ENCODE results near the gene TMX4. TPM values are rescaled to one million over a fixed set of nuclear protein-coding genes. Genes with fewer than 3 reads are reported as not detected.

TMX4 gene
- total and polyA plus RNA-seq, 2 experiments from 2014 or later = 27.5 to 50.5 TPM

GRCh38 chr20:8005575-8006366 lies 13.8 kb downstream of the TMX4 start:
- TF ChIP-seq CTCF (IDR thresholded peaks at IDR 0.05; ENCODE audit: poor library complexity) (no peak), EZH2 (IDR thresholded peaks at IDR 0.05; ENCODE audit: borderline replicate concordance) (no peak), EZH2phosphoT487 (IDR thresholded peaks at IDR 0.05; ENCODE audit: low read depth, severe bottlenecking, unreplicated experiment) (no peak)

GRCh38 chr20:8005033-8005432 lies 14.5 kb downstream of the TMX4 start:
- WGBS (ENCODE audit: low lambda C conversion rate, missing lambda C conversion rate) = 33% methylated on average over 2 of the region's 2 CpGs
- Histone ChIP-seq H3K4me2 (no peak overlapping the region), H3K27ac (no peak overlapping the region), H3K36me3 (replicated peaks; ENCODE audit: insufficient read depth, low read depth) (no peaks in the 10 kb centered on the region), H3K9me3 (ENCODE audit: low read depth) (no peaks in the 10 kb centered on the region), H3K4me1 (ENCODE audit: insufficient read depth) (no peaks in the 10 kb centered on the region), H3K4me3 (no peak overlapping the region), H2AFZ (no peak overlapping the region), H4K20me1 (ENCODE audit: insufficient read depth, poor library complexity, severe bottlenecking) (no peaks in the 10 kb centered on the region), H3K27me3 (no peaks in the 10 kb centered on the region), H3K9me2 (replicated peaks; ENCODE audit: insufficient read depth) (no peaks in the 10 kb centered on the region), H3K79me2 (no peaks in the 10 kb centered on the region)
- DNase-seq (ENCODE audit: low spot score) = no peak
- no peak for TF ChIP-seq EZH2 (IDR thresholded peaks at IDR 0.05; ENCODE audit: borderline replicate concordance)
- TF ChIP-seq EZH2phosphoT487 (IDR thresholded peaks at IDR 0.05; ENCODE audit: low read depth, severe bottlenecking, unreplicated experiment) = no peak
- no peak for TF ChIP-seq CTCF (IDR thresholded peaks at IDR 0.05; ENCODE audit: poor library complexity)

More at GRCh38 chr20:8005575-8006366, 13.8 kb downstream of the TMX4 start:
- Histone ChIP-seq H4K20me1 (ENCODE audit: insufficient read depth, poor library complexity, severe bottlenecking) (no peaks in the 10 kb centered on the region), H3K36me3 (replicated peaks; ENCODE audit: insufficient read depth, low read depth) (no peaks in the 10 kb centered on the region), H3K27me3 (no peaks in the 10 kb centered on the region), H2AFZ (no peak overlapping the region), H3K79me2 (no peaks in the 10 kb centered on the region), H3K9me3 (ENCODE audit: low read depth) (no peaks in the 10 kb centered on the region), H3K4me3 (no peak overlapping the region), H3K4me1 (ENCODE audit: insufficient read depth) (no peaks in the 10 kb centered on the region), H3K9me2 (replicated peaks; ENCODE audit: insufficient read depth) (no peaks in the 10 kb centered on the region), H3K27ac (no peak overlapping the region), H3K4me2 (no peak overlapping the region)
- 92% methylated on average over 18 of the region's 19 CpGs for WGBS (ENCODE audit: low lambda C conversion rate, missing lambda C conversion rate)
- no peak for DNase-seq (ENCODE audit: low spot score)

GRCh38 chr20:8002056-8002455 lies 17.5 kb downstream of the TMX4 start:
- H3K9me2 ChIP-seq (replicated peaks; ENCODE audit: insufficient read depth) = no peaks in the 10 kb centered on the region
- TF ChIP-seq EZH2 (IDR thresholded peaks at IDR 0.05; ENCODE audit: borderline replicate concordance) (no peak), EZH2phosphoT487 (IDR thresholded peaks at IDR 0.05; ENCODE audit: low read depth, severe bottlenecking, unreplicated experiment) (no peak), CTCF (IDR thresholded peaks at IDR 0.05; ENCODE audit: poor library complexity) (no peak)
- no peak overlapping the region for H3K27ac ChIP-seq
- no peaks in the 10 kb centered on the region for H3K36me3 ChIP-seq (replicated peaks; ENCODE audit: insufficient read depth, low read depth)
- H3K4me3 ChIP-seq = no peak overlapping the region
- H3K79me2 ChIP-seq = no peaks in the 10 kb centered on the region
- no peak overlapping the region for H3K4me2 ChIP-seq
- 93% methylated on average over 1 of the region's 1 CpG for WGBS (ENCODE audit: low lambda C conversion rate, missing lambda C conversion rate)
- H3K27me3 ChIP-seq = no peaks in the 10 kb centered on the region
- no peaks in the 10 kb centered on the region for H4K20me1 ChIP-seq (ENCODE audit: insufficient read depth, poor library complexity, severe bottlenecking)
- H3K9me3 ChIP-seq (ENCODE audit: low read depth) = no peaks in the 10 kb centered on the region
- H3K4me1 ChIP-seq (ENCODE audit: insufficient read depth) = no peaks in the 10 kb centered on the region
- DNase-seq (ENCODE audit: low spot score) = no peak
- no peak overlapping the region for H2AFZ ChIP-seq
